Glomerular visceral epithelial cell (primary cell): Measurements from ENCODE around the gene ADAMTS6.

ENCODE experiments used
- DNase-seq: peaks from one replicate; pipeline ENCODE4 v3.0.0-alpha.2; 2016; ENCODE audit errors: extremely low spot score

The ADAMTS6 gene

DNA sequence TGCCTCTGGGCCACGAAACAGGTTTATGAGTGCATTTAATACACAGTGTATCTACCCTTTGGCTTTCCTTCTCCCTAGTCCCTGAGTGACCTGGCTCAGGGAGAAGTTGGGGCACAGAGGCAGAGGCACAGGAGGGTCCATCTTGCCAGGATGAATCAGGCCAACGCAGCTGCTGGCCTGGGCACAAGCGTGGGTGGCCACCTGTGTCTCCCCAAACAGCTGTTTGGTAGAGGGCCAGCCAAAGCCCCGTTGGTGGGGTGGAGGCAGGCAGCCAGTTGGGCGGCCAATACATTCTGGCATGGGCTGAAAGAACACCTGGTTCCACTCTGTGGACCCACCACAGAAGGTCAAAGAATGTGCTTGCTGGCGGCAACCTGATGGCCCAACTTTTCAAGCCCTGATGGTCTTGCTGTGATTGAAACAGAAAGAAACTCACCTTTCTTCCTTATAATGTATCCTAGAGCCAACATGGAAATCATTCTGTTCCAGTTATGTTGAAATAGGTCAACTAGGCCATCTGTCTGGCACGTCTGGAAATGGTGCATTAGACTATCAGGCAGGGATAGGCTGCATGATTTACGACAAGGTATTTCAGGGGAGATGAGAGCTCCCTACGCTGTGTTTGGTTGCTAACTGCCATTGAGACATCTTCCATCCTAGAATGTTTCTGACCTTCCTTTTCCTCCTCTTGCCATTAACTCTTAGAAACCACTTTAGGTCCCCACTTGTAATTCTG is 337.4 kb downstream of the ADAMTS6 start:
- DNase-seq, result no peak

DNA sequence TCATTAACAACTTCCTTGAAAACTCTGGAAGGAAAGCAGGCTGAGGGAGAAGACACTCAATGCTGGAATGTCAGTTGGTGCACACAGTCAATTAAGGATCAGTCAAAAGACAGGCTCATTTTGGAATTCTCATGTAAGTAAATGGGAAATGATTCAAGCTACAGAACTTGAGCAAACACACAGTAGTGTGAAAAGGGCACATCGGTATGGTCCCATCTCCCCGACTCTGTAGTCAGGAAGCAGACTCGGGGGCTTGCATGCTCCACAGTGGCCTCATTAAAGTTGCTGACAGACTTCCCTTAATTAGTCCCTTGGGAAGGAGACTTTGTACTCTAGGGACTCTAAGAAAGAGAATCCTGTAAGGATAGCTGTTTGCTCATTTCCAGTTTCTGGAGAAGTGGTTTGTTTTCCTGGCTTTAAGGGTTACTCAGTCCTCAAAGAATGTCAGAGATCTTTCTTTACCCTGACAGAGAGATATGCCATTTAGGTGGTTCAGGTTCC is 339.2 kb downstream of the ADAMTS6 start:
- DNase-seq, result peak; percentile 44

DNA sequence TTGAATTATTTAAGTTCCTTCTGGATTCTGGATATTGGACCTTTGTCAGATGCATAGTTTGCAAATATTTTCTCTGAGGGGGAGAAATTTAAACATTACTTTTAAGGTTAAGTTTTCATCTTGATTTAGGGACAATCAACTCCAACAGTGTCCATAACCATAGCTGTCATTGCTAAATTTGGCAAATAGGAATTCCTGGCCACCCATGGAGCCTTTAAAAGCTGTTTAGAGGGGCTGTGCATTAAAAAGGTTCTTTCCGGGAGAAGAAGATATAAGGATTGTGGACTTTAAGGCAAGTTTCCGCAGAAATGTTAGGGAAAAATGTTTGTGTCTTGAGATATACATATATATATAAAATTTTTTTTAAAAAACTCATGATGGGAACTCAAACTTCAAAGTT is 339.7 kb downstream of the ADAMTS6 start:
- DNase-seq, result no peak

DNA sequence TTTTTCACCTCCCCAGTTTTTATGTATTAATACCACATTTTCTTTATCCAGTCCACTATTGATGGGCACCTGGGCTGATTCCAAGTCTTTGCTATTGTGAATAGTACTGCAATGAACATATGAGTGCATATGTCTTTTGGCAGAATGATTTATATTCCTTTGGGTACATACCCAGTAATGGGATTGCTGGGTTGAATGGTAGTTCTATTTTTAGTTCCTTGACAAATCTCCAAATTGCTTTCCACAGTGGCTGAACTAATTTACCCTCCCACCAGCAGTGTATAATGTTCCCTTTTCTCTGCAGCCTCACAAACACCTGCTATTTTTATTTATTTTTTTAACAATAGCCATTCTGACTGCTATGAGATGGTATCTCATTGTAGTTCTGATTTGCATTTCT is 340.2 kb downstream of the ADAMTS6 start:
- DNase-seq, result no peak

DNA sequence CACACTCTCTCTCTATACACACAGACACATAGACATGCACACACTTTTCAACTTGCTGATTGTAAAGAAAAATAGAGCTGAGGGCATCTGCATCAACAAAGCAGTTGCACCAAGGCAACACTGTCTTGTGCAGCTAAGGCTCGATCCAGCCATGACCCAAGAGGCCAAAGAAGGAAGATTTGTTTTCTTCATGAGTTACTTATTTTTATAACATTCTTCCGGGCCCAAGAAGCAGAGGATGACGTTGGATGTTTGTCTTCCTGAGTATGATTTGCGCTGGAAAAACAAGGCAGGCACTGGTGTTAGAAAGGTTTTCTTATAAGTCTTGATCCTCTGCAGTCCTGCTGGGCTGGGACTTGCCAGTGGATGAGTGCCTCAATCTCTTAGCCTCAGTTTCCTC is 344.1 kb downstream of the ADAMTS6 start:
- DNase-seq, result peak; percentile 12

DNA sequence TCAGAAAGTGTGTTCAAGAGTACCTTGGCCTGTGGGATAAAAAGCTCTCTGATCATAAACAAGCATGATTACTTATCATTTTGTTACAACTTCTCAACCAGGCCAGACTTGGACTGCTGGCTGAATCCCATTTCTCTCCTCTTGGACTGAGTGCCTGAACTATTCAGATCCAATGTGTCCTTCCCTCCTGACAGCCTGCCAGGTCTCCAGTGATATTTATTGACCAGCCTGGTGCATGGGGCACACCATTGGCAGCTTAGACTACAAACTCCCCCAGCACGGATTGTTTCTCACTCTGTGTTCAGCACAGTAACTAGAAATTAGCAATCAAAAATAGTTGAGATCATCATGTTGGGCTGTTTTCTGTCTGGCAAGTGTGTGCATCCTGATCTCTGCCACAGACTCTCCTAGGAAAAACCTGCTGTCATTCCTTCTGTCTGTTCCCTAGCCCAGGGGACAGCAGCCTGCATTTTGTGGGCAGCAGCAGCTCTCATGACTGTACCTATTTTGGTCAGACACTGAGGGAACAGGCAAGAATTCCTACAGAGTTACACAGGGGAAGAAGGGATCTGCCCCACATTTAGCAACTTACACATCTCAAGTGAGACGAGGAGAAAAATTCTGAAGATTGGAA is 348.1 kb downstream of the ADAMTS6 start:
- no peak for DNase-seq

DNA sequence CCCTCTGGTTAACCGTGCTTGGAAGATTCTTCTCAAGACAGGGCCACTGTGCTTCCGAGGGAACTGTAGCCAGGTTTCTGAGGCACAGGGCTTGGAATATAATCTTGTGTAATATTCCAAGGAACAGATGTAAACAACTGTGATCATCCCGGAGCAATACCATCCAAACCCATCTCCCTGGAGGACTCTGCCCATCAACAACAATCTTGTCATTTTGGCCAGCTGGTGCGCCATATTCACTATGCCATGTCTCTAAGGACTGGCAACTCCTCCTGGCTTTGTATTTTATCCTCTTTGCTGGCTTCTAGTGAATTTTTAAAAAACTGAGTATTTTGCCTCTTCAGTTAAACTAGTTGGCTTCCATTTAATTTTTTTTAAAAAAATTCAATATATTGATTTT is 349.3 kb downstream of the ADAMTS6 start:
- no peak for DNase-seq

DNA sequence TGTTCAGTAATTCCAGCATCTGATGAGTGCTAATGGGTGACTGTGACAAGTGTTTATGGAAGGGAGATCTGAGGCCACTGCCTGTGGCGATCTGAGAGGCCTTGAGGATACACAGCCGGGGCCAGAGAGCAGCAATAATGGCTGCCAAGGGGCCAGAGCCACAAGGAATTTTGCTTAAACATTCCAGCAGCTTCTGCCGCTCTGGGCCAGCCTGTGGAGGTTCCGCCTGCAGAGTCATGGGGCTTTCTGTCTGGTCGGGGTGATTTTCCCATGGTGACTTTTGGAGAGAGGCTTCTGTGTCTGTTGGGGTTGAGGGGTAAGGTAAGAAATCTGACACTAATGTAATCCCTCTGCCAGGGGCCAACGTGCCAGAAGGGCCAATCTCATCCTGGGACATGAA is 353.5 kb downstream of the ADAMTS6 start:
- no peak for DNase-seq

DNA sequence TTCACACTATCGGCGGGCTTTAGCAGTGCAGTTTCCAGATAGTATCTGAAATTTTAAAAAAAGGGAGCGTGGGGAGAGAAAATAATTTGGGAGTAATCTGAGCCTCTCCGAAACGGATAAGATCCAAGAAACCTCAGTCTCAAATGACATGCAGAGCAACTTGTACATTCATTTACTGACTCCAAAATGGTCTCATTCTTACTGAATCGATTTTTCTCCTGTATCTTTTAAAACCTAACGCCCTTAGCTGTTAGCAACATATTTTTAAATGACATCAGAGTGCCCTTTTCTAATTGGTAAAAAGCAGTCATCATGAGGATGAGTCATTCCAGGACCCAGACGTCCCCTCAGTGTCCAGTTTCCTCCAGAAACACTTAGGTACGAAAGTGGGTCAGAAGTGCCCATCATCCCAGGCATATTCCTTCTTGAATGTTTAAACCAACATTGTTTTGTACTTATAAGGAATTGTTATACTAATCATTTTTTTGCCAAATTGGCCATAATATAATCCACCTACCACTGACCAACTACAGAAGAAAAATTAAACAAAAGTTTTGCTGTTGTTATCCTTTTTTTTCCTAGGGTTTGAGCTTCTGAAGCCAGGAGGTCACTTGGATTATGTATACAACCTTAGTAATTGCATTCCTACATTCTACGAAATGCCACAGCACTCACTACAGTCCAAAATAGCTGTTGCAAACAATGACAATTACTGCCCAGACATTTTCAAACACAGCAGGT is 354.4 kb downstream of the ADAMTS6 start:
- no peak for DNase-seq

DNA sequence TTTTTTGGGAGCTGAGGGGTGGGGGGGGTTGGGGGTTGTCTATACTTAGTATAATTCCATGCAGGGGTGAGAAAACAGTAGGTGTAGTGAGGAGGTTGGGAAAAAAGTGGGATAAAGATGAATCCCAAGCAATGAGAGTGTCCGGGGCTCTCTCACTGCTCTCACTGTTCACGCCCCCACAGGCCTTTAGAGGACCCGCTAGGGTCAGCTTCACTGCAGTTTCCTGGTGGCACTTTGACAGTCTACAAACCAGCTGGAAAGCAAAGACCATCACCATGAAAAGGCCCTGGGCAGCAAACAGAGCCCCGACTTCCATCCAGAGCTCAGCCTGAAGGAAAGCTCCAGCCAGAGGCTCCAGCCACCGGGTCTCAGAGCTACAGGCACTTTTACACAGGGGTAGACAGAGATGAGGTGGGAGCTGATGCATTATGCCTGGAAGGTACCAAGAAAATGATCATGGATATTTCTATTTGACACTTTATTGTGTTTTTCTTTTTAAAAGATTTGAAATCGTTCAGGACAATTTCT is 355.1 kb downstream of the ADAMTS6 start:
- DNase-seq, result no peak

DNA sequence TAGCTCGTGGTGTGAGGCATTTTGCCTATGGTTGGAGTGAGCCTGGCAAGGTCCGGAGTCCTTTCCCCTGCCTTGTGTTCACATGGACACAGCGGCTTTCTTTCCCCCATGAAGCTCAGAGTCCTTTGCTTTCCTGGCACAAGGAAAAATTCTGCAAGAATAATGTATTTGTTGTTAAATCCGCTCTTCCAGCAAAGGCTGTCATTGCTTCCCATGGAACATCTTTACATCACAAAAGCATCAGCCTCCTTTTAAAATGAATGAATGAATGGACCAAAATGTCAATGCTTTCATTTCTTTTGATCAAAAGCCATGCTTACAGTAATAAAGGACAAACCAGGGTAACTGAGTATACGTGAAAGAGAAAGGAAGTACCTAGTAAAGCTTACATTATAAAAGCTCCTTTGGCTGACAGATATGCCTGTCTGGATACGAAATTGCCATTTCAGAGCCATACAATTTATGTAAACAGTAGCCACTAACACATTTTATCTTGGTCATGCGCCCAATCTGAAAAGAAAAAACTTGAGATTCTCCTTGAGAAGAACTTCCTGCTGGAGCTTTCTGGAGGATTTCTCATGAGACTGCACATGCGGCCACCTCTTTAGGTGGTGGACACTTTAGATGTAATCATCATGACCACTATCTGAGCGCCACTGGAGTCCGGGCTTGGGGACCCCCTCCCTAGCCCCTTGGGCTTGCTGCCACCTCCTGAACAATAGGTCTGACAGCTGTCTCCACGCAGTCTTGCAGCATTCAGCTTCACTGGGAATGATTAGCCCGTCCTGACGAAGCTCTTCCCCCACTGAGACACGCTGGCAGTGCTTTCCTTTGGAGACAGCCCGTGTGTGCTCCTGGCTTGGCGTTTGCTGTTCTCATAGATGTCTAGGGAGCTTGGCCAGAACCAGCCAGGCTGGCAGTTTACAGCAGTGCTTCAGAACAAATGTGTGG is 355.9 kb downstream of the ADAMTS6 start:
- DNase-seq, result no peak

DNA sequence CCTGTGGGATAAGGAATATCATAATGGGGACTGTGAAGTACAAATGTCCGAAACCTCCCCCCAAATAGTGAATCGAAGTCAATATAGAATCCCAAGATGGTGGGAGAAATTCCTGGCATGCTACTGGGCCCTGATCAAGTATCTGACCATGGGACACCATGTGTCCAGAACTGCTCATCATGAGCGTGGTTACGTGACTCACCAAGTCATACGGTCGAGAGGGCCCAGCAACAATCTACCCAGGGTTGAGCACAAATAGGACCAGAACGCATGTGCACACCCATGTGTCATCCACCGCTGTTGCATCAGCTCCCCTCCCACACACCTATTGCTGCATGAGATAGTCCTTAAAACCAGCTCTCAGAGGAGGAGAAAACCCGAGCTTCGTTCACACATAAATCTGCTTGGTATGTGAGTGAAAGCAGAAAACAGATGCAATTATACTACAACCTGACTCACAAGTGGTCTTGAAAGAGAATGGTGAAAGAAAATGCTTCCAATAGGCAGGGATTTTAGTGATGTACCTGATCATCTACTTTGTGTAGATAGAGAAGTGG is 359.8 kb downstream of the ADAMTS6 start:
- DNase-seq, result peak; percentile 67

DNA sequence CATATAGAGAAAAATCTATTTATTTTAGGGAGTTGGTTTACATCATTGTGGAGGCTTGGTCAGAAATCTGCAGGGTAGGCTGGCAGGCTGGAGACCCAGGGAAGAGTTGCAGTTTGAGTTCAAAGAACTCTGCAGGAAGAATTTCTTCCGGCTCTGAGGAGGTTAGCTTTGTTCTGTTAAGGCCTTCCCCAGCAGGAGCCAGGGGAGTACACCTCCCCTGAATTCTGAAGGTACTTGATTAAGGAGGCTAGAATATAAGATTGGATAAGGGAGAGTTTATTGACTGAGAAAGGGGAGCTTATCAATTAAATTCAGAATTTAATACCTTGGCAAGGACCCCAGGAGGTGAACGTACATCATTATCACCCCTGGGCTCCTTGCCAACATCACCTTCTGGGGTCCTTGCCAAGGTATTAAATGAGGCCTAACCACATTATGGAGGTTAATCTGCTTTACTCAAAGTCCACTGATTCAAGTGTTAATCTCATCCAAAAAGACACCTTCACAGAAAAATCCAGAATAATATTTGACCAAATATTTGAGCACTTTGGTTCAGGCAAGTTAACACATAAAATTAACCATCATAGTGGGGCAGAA is 361.3 kb downstream of the ADAMTS6 start:
- peak; percentile 24 for DNase-seq

DNA sequence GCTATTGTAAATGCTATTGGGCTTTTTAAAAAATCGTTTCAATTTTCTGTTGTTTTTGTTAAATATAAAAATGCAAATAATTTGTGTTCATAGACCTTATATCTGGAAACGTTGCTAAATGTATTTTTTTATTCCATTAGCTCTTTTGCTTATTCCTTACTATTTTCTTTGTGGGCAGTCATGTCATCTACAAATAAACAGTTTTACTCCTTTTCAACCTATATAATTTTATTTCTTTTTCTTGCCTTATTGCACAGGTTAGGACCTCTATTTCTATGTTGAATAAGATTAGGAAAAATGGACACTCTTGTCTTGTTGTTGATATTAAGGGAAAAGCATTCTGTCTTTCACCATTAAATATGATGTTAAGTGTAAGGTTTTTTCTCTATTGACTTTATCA is 364.2 kb downstream of the ADAMTS6 start:
- DNase-seq, result no peak

DNA sequence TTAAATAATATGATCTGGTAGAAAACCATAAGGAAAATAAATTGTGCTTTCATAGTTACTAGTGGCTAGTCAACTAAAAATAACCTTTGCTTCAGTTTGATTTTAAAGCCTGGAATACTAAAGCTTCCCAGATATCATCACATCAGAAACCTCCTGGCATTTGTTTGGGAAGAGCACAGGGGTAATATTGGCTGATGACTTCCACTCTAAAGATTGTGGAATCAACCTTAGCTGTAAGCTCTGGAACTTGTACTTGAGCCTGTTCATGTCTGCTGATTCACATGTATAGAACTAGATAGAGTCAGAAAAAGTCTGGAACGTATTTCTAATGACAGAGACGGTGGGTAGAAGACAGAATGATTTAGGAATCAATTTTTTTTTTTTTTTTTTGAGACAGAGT is 367.9 kb downstream of the ADAMTS6 start:
- DNase-seq, result no peak

DNA sequence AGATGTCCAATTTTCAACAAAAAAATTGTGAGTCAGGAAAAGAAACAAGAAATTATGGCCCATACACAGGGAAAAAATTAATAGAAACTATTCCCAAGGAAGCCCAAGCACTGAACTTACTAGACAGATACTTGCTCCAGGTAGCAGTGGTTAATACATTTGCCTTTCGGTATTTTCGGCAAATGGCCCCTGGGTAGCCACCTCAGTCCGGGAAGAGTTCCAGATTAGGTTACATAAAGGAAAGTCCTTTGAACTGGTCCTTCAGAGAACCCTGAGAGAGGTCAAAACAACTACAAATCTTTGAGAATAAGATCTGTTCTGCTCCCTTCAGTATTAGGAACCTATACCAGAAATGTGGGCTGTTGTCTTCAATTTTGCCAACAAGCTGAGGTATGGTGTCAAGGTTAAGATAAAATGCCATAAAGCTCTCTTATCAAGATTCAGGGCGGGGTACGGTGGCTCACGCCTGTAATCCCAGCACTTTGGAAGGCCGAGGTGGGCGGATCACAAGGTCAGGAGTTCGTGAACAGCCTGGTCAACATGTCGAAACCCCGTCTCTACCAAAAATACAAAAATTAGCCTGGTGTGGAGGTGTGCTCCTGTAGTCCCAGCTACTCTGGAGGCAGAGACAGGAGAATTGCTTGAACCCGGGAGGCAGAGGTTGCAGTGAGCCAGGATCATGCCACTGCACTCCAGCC is 369.6 kb downstream of the ADAMTS6 start:
- no peak for DNase-seq

DNA sequence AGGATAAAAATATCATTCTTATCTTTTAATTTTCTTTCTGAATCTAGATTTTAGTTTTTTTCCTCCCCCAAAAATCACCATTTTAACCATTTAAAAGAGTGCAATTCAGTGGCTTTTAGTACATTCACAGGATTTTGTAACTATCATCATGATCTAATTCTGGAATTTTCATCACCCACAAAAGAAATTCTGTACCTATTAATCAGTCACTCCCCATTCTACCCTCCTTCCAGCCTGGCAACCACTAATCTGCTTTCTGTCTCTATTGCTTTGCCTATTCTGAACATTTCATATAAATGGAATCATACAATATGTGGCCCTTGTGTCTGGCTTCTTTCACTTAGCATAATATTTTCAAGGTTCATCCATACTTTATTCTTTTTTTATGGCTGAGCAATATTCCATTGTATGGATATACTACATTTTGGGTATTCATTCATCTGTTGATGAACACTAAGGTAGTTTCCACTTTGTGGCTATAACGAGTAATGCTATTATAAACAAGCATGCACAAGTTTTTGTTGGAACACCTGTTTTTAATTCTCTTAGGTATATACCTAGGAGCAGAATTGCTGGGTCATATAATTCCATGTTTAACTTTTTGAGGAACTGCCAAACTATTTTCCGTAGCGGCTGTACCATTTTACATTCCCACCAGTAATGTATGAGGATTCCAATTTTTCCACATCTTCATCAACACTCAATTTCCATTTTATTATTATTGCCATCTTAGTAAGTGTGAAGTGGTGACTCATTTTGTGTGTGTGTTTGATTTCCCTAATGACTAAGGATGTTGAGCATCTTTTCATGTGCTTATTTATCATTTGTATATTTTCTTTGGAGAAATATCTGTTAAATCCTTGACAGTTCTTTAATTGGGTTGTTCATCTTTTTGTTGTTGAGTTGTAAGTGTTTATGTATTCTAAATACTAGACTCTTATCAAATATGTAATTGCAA is 372.7 kb downstream of the ADAMTS6 start:
- DNase-seq, result peak; percentile 62

DNA sequence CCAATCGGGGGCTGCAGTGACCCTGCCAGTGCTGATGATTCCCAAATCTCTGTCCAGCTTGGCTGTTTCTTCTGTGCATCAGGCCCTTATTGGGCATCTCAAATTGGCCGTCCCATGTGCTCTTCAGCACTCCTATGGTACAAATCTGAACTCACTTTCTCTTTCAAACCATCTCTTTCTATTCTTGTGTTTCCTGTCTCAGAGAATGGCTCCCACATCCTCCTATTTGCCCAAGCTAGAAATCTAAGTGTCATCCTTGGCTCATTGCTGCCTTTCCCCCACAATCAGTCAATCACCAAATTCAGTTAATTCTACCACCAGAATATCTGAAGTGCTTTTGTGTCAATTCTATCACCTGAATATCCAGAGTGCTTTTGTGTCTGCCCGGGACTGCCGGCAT is 376.4 kb downstream of the ADAMTS6 start:
- no peak for DNase-seq

DNA sequence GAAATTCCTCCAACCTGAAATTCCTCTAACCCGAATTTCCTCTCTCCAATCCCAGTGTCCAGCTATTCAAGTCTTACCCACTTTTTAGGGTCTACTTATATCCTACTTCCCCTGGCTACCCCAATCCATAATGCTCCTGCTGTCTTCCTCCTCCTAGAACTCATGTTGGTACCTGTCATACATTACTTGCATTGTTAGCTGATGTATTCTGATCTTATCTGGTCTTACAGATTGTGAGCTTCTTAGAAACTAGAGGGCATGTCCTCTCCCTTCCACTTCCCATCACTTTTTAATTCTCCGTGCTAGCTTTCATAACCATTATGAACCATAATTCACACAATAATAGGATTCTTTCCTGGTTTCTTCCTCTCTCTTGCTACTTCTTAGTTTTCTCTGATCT is 376.9 kb downstream of the ADAMTS6 start:
- no peak for DNase-seq
